HepG2 (cell line): ENCODE data around the gene ACSL1. TPM values are rescaled to one million over a fixed set of nuclear protein-coding genes. Genes with fewer than 3 reads are reported as not detected.
A peak's percentile ranks its signal among the peaks of the same experiment; 100 is the strongest.

Experiments
- BHLHE40 ChIP-seq: IDR thresholded peaks from 2 replicates; pipeline ENCODE4 v1.6.1; 2011; ENCODE audit warnings: low read length, improper control_type of control experiment
- EP300 ChIP-seq, 3 experiments: sonication (generic) in 1 of 3; formaldehyde crosslinking in 1 of 3; IDR thresholded peaks; 2 replicates each; pipeline versions ENCODE4 v1.5.1 to v1.6.1; 2011 to 2020; ENCODE audit warnings: low read depth in 2 of 3, low read length in 2 of 3, borderline replicate concordance in 1 of 3, improper control_type of control experiment in 1 of 3, mild to moderate bottlenecking in 1 of 3, missing genetic modification reagents in 1 of 3, moderate library complexity in 1 of 3
- FOXO1 ChIP-seq: sonication (generic); formaldehyde crosslinking; IDR thresholded peaks from 2 replicates; pipeline ENCODE4 v1.4.0; 2020; ENCODE audit warnings: missing genetic modification reagents
- HDAC1 ChIP-seq: sonication (generic); formaldehyde crosslinking; IDR thresholded peaks from 2 replicates; pipeline ENCODE4 v1.5.1; 2020; ENCODE audit warnings: mild to moderate bottlenecking, missing genetic modification reagents
- HES4 ChIP-seq: sonication (generic); formaldehyde crosslinking; IDR thresholded peaks from 2 replicates; pipeline ENCODE4 v1.9.0; 2021; ENCODE audit warnings: mild to moderate bottlenecking, missing genetic modification reagents, borderline replicate concordance
- HNRNPH1 ChIP-seq: fragments of 200-400 bp; formaldehyde crosslinking; optimal IDR thresholded peaks from 2 replicates; pipeline ENCODE3; 2017; ENCODE audit warnings: mild to moderate bottlenecking, low read depth, low read length
- NR2C2 ChIP-seq: sonication (generic); formaldehyde crosslinking; IDR thresholded peaks from 2 replicates; pipeline ENCODE4 v1.4.0; 2020; ENCODE audit warnings: missing genetic modification reagents, mild to moderate bottlenecking, moderate library complexity, borderline replicate concordance
- PPARG ChIP-seq: conservative IDR thresholded peaks from 2 replicates; pipeline ENCODE4 v1.6.1; 2016; ENCODE audit warnings: missing biosample characterization, missing genetic modification reagents
- RARA ChIP-seq: IDR thresholded peaks from 2 replicates; pipeline ENCODE4 v1.6.1; 2016; ENCODE audit warnings: missing genetic modification reagents, missing compliant biosample characterization
- SNRNP70 ChIP-seq: fragments of 200-400 bp; formaldehyde crosslinking; IDR thresholded peaks from 2 replicates; pipeline ENCODE4 v1.6.1; 2017; ENCODE audit warnings: mild to moderate bottlenecking, low read depth, low read length, moderate library complexity
- ZMYM4 ChIP-seq: sonication (generic); formaldehyde crosslinking; IDR thresholded peaks from 2 replicates; pipeline ENCODE4 v1.8.1; 2023; ENCODE audit warnings: mild to moderate bottlenecking, missing genetic modification reagents
- ZNF121 ChIP-seq: sonication (generic); formaldehyde crosslinking; IDR thresholded peaks from 2 replicates; pipeline ENCODE4 v1.5.0; 2020; ENCODE audit warnings: mild to moderate bottlenecking, missing genetic modification reagents
- ZNF83 ChIP-seq: sonication (generic); formaldehyde crosslinking; IDR thresholded peaks from 2 replicates; pipeline ENCODE4 v1.4.0; 2020; ENCODE audit warnings: missing genetic modification reagents, mild to moderate bottlenecking, borderline replicate concordance
- ZSCAN22 ChIP-seq: sonication (generic); formaldehyde crosslinking; IDR thresholded peaks from 2 replicates; pipeline ENCODE4 v1.4.0; 2020; ENCODE audit warnings: mild to moderate bottlenecking, missing genetic modification reagents
- polyA plus RNA-seq, 8 experiments: library from polyadenylated mRNA; depleted of rRNA in 3 of 8; stranded (reverse) in 7 of 8; unstranded in 1 of 8; fragments of >200 nt; fragmentation: Illumina TruSeq in 4 of 8; extraction: Trizol in 4 of 8; gene quantifications; 2 replicates each; pipeline versions ENCODE4 v1.2.1 to v1.2.3, GENCODE V29; 2011 to 2016; ENCODE audit warnings: low read depth in 4 of 8, missing spikeins in 1 of 8, mixed read lengths in 1 of 8; ENCODE audit not compliant: insufficient read depth in 1 of 8
- total RNA-seq, 5 experiments: library from RNA; depleted of rRNA; stranded (reverse); fragments of >200 nt; fragmentation: Illumina TruSeq; extraction: Trizol; gene quantifications; 2 replicates each; pipeline ENCODE4 v1.2.3, GENCODE V29; 2016; ENCODE audit warnings: low read depth in 1 of 5
- TF ChIP-seq, protein P1 (sequence below): sonication (generic); formaldehyde crosslinking; IDR thresholded peaks from 2 replicates; pipeline ENCODE4 v1.5.0; 2020; ENCODE audit warnings: missing genetic modification reagents, mild to moderate bottlenecking, borderline replicate concordance
- TF ChIP-seq, protein P2 (sequence below): sonication (generic); formaldehyde crosslinking; IDR thresholded peaks from 2 replicates; pipeline ENCODE4 v1.5.0; 2020; ENCODE audit warnings: missing genetic modification reagents
- TF ChIP-seq, protein P3 (sequence below): sonication (generic); formaldehyde crosslinking; IDR thresholded peaks from 2 replicates; pipeline ENCODE4 v1.4.0; 2020; ENCODE audit warnings: mild to moderate bottlenecking, missing genetic modification reagents, borderline replicate concordance
- TF ChIP-seq, protein P4 (sequence below): sonication (generic); formaldehyde crosslinking; IDR thresholded peaks from 2 replicates; pipeline ENCODE4 v1.4.0; 2020; ENCODE audit warnings: mild to moderate bottlenecking, missing genetic modification reagents
- TF ChIP-seq, protein P5 (sequence below): sonication (generic); formaldehyde crosslinking; IDR thresholded peaks from 2 replicates; pipeline ENCODE4 v1.4.0; 2020; ENCODE audit warnings: missing genetic modification reagents; ENCODE audit errors: not compliant biosample characterization

Gene ACSL1
- total and polyA plus RNA-seq, 2 of the 13 experiments (the other 11 are each of a cell fraction or from before 2014, with no cell fraction given): 10.0 to 29.8 TPM

GRCh38 chr4:184838249-184839074 lies 12.7 kb upstream of the ACSL1 start (continued):
- TF ChIP-seq ZSCAN22 (CRISPR knock-in tag) (no peak), EP300 (IDR thresholded peaks at IDR 0.05; ENCODE audit: low read depth in 2 of 2, low read length in 2 of 2) (peak; percentile 18 to 87; a peak in 3 of 4 replicates), EP300 (CRISPR knock-in tag; IDR thresholded peaks at IDR 0.05; ENCODE audit: borderline replicate concordance) (peak; percentile 82), RARA (CRISPR knock-in tag) (peak; percentile 89), ZNF121 (CRISPR knock-in tag) (peak; percentile 68), BHLHE40 (peak; percentile 86), NR2C2 (CRISPR knock-in tag) (peak; percentile 48; the same call in 1 of the 2 replicates), HDAC1 (CRISPR knock-in tag) (peak; percentile 67), HES4 (CRISPR knock-in tag) (no peak), PPARG (CRISPR knock-in tag) (peak; percentile 58; the same call in 1 of the 2 replicates), ZNF83 (CRISPR knock-in tag) (no peak), ZMYM4 (CRISPR knock-in tag) (peak; percentile 73), FOXO1 (CRISPR knock-in tag) (peak; percentile 83), SNRNP70 (no peak), HNRNPH1 (no peak)
- TF ChIP-seq, protein P1, sequence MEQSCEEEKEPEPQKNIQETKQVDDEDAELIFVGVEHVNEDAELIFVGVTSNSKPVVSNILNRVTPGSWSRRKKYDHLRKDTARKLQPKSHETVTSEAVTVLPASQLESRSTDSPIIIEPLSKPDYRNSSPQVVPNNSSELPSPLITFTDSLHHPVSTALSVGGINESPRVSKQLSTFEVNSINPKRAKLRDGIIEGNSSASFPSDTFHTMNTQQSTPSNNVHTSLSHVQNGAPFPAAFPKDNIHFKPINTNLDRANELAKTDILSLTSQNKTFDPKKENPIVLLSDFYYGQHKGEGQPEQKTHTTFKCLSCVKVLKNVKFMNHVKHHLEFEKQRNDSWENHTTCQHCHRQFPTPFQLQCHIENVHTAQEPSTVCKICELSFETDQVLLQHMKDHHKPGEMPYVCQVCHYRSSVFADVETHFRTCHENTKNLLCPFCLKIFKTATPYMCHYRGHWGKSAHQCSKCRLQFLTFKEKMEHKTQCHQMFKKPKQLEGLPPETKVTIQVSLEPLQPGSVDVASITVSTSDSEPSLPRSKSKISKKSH: no peak
- TF ChIP-seq, protein P2, sequence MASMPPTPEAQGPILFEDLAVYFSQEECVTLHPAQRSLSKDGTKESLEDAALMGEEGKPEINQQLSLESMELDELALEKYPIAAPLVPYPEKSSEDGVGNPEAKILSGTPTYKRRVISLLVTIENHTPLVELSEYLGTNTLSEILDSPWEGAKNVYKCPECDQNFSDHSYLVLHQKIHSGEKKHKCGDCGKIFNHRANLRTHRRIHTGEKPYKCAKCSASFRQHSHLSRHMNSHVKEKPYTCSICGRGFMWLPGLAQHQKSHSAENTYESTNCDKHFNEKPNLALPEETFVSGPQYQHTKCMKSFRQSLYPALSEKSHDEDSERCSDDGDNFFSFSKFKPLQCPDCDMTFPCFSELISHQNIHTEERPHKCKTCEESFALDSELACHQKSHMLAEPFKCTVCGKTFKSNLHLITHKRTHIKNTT (CRISPR knock-in tag): no peak
- TF ChIP-seq, protein P3, sequence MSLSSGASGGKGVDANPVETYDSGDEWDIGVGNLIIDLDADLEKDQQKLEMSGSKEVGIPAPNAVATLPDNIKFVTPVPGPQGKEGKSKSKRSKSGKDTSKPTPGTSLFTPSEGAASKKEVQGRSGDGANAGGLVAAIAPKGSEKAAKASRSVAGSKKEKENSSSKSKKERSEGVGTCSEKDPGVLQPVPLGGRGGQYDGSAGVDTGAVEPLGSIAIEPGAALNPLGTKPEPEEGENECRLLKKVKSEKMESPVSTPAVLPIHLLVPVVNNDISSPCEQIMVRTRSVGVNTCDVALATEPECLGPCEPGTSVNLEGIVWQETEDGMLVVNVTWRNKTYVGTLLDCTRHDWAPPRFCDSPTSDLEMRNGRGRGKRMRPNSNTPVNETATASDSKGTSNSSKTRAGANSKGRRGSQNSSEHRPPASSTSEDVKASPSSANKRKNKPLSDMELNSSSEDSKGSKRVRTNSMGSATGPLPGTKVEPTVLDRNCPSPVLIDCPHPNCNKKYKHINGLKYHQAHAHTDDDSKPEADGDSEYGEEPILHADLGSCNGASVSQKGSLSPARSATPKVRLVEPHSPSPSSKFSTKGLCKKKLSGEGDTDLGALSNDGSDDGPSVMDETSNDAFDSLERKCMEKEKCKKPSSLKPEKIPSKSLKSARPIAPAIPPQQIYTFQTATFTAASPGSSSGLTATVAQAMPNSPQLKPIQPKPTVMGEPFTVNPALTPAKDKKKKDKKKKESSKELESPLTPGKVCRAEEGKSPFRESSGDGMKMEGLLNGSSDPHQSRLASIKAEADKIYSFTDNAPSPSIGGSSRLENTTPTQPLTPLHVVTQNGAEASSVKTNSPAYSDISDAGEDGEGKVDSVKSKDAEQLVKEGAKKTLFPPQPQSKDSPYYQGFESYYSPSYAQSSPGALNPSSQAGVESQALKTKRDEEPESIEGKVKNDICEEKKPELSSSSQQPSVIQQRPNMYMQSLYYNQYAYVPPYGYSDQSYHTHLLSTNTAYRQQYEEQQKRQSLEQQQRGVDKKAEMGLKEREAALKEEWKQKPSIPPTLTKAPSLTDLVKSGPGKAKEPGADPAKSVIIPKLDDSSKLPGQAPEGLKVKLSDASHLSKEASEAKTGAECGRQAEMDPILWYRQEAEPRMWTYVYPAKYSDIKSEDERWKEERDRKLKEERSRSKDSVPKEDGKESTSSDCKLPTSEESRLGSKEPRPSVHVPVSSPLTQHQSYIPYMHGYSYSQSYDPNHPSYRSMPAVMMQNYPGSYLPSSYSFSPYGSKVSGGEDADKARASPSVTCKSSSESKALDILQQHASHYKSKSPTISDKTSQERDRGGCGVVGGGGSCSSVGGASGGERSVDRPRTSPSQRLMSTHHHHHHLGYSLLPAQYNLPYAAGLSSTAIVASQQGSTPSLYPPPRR: peak; percentile 99
- TF ChIP-seq, protein P4, sequence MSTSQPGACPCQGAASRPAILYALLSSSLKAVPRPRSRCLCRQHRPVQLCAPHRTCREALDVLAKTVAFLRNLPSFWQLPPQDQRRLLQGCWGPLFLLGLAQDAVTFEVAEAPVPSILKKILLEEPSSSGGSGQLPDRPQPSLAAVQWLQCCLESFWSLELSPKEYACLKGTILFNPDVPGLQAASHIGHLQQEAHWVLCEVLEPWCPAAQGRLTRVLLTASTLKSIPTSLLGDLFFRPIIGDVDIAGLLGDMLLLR (CRISPR knock-in tag): no peak
- TF ChIP-seq, protein P5, sequence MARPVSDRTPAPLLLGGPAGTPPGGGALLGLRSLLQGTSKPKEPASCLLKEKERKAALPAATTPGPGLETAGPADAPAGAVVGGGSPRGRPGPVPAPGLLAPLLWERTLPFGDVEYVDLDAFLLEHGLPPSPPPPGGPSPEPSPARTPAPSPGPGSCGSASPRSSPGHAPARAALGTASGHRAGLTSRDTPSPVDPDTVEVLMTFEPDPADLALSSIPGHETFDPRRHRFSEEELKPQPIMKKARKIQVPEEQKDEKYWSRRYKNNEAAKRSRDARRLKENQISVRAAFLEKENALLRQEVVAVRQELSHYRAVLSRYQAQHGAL (CRISPR knock-in tag): no peak
